GM04504 (cell line): Measurements from ENCODE around the gene CD302.
"Not testable (repeated sequence)": the region's sequence is repeated elsewhere in the genome, so short reads cannot be mapped to it uniquely, and the experiment has no call there.

Experiments
- DNase-seq: peaks from one replicate; pipeline ENCODE4 v3.0.0-alpha.2; 2012; ENCODE audit warnings: low read depth

Gene CD302

DNA sequence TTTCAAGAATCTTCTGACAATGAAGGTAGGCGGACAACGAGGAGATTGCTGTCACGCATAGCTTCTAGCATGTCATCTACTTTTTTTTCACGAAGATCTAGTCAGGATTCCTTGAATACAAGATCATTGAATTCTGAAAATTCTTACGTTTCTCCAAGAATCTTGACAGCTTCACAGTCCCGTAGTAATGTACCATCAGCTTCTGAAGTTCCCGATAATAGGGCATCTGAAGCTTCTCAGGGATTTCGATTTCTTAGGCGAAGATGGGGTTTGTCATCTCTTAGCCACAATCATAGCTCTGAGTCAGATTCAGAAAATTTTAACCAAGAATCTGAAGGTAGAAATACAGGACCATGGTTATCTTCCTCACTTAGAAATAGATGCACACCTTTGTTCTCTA, 49.9 kb downstream of the CD302 start:
- DNase-seq: no peak

DNA sequence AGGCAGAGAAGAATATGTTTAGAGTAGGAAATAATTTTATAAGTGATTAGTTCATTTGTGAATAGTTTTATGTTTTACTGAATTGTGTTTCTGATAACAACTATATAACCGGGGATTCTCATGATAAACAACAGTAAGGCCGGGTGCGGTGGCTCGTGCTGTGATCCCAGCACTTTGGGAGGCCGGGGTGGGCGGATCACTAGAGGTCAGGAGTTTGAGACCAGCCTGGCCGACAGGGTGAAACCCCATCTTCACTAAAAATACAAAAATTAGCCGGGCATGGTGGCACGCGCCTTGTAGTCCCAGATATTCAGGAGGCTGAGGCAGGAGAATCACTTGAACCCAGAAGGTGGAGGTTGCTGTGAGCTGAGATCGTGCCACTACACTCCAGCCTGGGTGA, 52.8 kb downstream of the CD302 start:
- not testable (repeated sequence) for DNase-seq

GRCh38 chr2:159744363-159744762, 53.6 kb downstream of the CD302 start:
- no peak for DNase-seq

- DNase-seq: no peak
Observed at GRCh38 chr2:159742846-159743245, 55.2 kb downstream of the CD302 start.

- DNase-seq: no peak
Observed at GRCh38 chr2:159738509-159739390, 59.3 kb downstream of the CD302 start.

DNA sequence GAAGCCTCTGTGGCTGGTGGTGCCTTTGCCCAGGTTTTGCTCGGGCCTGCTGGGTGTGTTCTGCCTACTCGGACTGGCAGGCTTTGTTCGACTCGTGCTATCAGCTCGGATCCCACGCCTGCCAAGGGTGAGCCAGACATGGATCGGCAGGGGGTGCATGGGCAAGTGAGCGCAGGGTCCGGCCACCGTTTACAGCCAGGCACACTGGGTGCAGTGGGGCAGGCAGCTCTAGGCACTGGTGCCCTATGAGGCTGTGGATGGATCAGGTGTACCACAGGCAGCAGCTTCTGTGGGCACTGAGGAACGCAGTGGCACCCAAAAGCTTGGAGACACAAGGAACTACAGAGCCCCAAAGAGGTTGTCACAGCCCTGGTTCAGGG, 60.1 kb downstream of the CD302 start:
- no peak for DNase-seq

DNA sequence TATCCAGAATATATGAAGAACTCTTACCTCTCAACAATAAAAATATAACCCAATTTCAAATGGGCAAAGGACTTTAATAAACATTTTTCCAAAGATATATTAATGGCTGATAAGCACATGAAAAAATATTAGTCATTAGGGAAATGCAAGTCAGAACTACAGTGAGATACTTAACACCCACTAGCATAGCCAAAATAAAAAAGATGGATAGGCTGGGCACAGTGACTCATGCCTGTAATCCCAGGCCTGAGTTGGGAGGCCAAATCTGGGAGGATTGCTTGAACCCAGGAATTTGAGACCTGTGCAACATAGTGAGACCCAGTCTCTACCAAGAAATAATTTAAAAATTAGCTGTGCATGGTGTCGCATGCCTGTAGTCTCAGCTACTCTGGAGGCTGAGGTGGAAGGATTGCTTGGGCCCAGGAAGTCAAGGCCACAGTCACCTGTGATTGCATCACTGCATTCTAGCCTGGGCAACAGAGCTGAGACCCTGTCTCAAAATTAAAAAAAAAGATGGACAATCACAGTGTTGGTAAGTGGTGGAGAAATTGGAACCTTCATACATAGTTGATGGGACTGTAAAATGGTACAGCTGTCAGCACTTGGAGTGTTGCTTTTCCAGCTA, 60.6 kb downstream of the CD302 start:
- no peak for DNase-seq

DNA sequence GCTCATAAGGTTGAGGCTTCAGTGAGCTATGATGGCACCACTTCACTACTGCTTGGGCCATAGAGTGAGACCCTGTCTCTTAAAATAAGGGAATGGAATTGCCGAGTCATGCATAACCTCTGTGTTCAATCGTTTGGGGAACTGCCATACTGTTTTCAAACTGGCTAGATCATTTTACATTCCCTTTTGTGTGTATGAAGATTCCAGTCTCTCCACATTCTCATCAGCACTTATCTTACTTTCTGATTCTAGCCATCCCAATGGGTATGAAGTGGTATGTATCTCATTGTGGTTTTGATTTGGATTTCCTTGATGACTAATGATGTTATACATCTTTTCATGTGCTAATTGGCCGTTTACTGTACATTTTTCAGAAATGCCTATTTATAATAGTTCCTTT, 62.0 kb downstream of the CD302 start:
- DNase-seq: no peak

DNA sequence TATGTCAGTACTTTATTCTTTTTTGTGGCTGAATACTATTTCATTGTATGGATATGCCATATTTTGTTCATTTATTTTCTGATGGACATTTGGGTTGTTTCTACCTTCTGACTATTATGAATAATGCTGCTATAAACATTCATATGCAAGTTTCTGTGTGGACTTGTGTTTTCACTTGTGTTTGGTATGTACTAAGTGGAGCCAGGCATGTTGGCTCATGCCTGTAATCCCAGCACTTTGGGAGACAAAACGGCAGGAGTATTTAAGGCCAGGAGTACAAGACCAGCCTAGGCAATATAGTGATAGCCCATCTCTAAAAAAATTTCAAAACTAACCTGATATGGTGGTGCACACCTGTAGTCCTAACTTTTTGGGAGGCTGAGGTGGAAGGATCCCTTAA, 62.4 kb downstream of the CD302 start:
- DNase-seq: no peak

GRCh38 chr2:159728629-159729028, 69.4 kb downstream of the CD302 start:
- DNase-seq: no peak

- DNase-seq: no peak
Observed at GRCh38 chr2:159725713-159726112, 72.3 kb downstream of the CD302 start.

DNA sequence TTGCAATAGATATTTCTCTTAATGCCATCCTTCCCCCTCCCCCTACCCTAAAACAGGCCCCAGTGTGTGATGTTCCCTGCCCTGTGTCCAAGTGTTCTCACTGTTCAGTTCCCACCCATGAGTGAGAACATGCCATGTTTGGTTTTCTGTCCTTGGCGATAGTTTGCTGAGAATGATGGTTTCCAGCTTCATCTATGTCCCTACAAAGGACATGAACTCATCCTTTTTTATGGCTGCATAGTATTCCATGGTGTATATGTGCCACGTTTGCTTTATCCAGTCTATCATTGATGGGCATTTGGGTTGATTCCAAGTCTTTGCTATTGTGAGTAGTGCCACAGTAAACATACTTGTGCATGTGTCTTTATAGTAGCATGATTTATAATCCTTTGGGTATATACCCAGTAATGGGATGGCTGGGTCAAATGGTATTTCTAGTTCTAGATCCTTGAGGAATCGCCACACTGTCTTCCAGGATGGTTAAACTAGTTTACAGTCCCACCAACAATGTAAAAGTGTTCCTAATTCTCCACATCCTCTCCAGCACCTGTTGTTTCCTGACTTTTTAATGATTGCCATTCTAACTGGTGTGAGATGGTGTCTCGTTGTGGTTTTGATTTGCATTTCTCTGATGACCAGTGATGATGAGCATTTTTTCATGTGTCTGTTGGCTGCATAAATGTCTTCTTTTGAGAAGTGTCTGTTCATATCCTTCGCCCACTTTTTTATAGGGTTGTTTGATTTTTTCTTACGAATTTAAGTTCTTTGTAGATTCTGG, 73.0 kb downstream of the CD302 start:
- not testable (repeated sequence) for DNase-seq

- DNase-seq: no peak
Observed at GRCh38 chr2:159722580-159722979, 75.4 kb downstream of the CD302 start.

DNA sequence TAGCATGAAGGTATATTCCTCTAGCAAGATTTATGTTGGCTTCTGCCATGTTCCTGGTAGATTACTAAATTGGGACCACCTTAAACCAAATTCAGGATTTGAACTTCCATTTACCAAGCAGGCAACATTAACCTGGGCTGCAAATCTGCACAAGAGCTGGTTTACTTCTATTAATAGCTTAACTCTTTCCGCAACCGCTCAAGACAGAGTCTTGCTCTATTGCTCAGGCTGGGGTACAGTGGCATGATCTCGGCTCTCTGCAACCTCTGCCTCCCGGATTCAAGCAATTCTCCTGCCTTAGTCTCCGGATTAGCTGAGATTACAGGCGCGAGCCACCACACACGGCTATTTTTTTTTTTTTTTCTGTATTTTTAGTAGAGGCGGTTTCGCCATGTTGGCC, 77.3 kb downstream of the CD302 start:
- no peak for DNase-seq
